GM18498 (cell line): ENCODE results near the gene A3GALT2.
"Not testable (repeated sequence)": the region's sequence is repeated elsewhere in the genome, so short reads cannot be mapped to it uniquely, and the experiment has no call there.

Experiments
- ATAC-seq: cut with Tn5 transposase; IDR thresholded peaks from one replicate; pipeline ENCODE4 v1.9.1; 2021; ENCODE audit warnings: mild to moderate bottlenecking, moderate library complexity; ENCODE audit not compliant: unreplicated experiment

The A3GALT2 gene

DNA sequence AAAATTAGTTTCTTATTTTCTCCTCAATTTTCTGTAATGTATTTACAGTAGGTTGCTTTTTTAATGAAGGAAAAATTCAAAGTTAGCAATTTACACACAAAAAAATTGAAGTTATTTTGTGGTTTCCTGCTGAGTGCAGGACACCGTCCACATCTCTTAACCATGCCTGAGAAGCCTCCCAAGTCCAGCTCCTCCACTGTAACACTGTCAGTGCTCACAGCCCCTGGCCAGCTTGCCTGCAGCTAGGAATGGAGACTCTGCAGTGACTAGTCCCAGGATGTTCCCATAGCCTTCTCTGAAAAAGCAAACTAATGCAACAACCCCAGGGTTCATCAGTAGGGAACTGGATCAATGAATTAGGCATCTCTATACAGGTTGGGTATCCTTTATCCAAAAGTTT, 3.5 kb downstream of the A3GALT2 start:
- no peak for ATAC-seq

- ATAC-seq = no peak
These were observed 4.3 kb downstream of the A3GALT2 start for GRCh38 chr1:33316601-33317000.

GRCh38 chr1:33314416-33314815, 6.5 kb downstream of the A3GALT2 start:
- no peak for ATAC-seq

- no peak for ATAC-seq
These were observed 8.5 kb downstream of the A3GALT2 start for GRCh38 chr1:33312413-33312749.

- no peak for ATAC-seq
These were observed 9.0 kb downstream of the A3GALT2 start for GRCh38 chr1:33311706-33312412.

DNA sequence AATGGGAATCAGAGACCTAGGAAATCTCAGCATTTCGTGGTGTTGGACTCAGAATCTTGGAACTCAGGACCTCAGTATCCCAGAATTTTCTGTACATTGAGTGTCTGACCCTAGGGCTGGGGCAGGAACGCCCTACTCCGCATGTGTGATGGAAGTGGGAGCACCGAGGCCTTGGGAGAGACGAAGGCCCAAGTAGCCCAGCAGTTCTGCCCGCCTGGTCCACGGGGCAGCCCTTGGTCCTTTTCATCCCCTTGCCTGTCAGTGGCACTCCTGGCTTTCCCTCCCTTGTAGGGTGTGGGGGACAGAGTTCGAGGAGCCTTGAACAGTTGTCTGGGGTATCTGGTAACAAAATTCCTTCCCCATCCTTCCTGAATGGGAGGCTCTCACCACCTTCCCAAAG, 10.2 kb downstream of the A3GALT2 start:
- ATAC-seq = no peak

DNA sequence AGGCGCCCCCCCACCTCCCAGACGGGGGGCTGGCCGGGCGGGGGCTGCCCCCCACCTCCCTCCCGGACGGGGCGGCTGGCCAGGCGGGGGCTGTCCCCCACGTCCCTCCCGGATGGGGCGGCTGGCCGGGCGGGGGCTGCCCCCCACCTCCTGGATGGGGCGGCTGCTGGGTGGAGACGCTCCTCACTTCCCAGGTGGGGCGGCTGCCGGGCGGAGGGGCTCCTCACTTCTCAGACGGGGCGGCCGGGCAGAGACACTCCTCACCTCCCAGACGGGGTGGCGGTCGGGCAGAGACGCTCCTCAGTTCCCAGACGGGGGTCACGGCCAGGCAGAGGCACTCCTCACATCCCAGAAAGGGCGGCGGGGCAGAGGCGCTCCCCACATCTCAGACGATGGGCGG, 11.5 kb downstream of the A3GALT2 start:
- ATAC-seq = not testable (repeated sequence)

GRCh38 chr1:33307494-33307864, 13.4 kb downstream of the A3GALT2 start:
- no peak for ATAC-seq

DNA sequence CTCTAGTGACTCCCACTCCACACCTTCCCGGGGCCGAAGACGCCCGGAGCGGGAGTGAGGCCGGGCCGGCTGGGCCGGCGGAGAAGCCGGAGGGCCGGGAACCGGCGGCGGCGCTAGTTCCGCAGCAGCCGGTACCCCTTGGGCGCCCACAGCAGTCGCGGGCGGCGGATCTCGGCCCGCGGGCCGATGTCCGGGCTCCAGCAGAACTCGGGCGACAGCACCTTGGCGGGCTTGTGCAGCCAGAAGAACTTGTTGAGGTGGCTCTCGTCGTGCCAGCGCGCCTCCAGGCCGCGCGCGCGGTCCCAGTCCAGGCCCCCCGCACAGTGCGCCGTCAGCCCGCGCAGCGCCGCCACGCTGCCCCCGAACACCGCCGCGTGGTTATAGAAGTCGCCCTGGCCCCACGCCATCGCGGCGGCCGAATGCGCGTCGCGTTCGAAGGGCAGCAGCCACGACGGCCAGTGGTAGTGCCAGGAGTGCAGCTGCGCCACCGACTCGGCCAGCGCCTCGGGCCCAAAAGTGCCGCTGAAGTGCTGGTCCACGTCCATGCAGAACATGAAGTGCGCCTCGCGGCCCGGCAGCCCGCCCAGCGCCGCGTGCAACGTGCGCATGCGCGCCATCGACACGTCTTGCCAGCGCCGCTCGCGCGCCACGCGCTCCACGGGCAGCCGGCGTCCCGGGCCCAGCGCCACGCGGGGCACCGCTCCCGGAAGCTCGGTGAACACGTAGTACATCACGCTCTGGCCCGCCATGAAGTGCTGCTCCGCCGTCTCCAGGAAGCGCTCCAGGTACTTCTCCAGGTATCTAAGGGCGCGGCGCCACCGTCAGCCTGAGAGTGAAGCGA, 14.0 kb downstream of the A3GALT2 start:
- no peak for ATAC-seq

DNA sequence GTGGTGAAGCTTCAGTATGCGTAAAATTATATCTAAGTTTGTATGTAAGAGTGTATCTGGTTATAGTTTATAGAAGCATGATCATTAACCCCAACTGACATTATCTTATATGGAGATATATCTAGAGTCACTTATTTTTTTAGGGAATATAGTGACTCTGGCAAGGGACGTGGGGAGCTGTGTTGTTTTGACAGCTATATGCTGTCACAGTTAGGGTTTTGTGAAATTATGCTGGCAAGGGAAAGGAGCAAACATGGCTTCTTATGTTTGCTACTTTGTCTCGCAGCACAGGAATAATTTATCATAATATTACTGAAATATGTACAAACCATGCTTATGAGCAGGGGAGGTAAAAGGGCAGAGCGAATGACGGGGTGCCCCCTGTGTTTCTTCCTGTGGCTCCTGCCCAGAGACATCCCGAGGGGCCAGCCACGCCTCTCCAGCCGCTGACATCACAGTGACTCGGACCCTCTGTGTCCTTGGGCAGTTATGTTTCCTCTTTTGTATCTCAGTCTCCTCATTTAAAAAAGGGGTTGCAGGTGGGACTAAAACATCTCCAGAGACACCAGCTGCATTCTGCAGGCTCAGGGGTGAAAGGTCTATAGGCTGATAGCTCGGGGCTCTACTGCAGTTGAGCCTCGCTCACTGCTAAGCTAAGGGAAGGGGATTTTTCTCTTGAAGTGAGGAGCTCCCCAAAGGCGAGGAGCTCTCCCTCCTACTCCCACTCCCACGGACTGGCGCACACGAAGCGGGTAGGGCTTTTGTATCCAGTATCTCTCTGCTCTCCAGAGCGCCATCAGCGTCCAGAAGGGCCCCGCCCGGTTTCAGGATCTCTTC, 14.9 kb downstream of the A3GALT2 start:
- ATAC-seq = no peak

DNA sequence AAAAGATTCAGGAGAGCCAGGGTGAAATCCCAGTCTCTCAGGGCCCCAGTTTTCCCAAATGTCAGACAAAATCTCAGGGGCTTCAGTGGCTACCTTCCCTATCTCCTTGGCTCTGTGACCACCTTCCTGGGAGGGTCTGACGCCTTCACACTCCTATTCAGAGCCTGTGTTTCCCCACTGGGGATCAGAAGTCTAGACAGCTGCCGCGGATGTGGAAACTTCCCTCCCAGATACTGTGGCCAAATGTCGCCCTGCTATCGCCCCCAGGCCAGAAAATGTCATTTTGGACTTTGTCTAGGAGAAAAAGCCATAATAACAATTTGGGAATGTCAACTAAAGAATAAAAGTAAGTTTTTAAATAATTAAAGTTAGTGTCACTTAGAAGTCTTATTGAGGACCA, 15.9 kb downstream of the A3GALT2 start:
- no peak for ATAC-seq

GRCh38 chr1:33302325-33302724, 18.6 kb downstream of the A3GALT2 start:
- ATAC-seq = no peak

DNA sequence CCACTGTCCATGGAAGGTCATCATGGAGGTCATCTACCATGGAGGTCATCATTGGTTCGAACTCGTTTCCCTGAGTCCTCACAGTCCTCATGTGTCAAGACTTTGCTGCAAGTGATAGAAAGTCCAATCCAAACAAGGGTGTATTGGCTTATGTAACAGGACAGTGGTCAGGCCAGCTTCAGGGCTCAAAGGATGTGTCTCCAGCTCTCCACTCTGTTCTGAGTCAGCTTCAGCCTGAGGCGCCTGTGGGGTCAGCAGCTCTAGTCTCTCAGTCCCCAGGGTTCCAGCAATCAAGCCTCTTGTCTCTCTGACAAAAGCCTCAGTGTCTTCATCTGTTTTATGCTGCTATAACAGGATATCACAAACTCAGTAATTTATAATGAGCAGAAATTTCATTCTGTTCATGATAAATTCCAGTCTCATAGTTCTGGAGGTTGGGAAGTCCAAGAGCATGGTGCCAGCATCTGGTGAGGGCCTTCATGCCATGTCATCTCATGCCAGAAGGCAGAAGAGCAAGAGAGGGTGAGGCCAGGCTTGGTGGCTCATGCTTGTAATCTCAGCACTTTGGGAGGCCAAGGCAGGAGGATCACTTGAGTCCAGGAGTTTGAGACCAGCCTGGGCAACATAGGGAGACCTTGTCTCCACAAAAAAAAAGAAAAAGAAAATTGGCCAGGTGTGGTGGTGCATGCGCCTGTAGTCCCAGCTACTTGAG, 19.5 kb downstream of the A3GALT2 start:
- ATAC-seq = no peak

- ATAC-seq = no peak
These were observed 20.2 kb downstream of the A3GALT2 start for GRCh38 chr1:33300673-33301072.

- ATAC-seq = no peak
These were observed 21.3 kb downstream of the A3GALT2 start for GRCh38 chr1:33299461-33300155.

GRCh38 chr1:33298623-33299277, 22.1 kb downstream of the A3GALT2 start:
- ATAC-seq = peak; percentile 65

DNA sequence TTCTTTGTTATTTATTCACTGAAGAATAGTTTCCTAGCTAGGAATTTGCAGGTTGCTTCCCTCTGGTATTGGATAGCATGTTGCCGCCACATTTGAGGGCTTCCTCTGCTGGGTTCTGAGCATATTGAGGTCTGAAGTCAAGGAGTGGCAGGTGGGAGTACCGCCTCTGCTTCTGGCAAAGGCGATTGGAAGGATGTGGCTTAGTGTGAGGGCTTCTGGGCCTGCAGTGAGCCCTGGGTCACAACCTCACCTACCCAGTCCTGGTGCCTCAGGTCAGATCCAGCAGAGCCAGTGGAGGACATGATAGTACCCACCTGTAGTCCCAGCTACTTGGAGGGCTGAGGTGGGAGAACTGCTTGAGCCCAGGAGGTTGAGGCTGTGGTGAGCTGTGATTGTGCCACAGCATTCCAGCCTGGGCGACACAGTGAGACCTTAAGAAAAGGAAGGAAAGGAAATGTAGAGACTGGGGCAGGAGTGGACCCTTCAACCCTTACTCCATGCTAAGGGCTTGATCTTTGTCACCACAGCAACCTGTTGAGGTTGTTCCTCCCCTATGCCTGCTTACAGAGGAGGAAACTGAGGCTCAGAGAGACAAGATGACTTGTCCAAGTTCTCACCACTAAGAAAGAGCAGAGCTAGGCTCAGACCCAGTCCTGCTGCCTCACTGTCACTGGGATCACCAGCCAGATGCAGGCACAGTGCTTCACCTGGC, 22.8 kb downstream of the A3GALT2 start:
- ATAC-seq = no peak

DNA sequence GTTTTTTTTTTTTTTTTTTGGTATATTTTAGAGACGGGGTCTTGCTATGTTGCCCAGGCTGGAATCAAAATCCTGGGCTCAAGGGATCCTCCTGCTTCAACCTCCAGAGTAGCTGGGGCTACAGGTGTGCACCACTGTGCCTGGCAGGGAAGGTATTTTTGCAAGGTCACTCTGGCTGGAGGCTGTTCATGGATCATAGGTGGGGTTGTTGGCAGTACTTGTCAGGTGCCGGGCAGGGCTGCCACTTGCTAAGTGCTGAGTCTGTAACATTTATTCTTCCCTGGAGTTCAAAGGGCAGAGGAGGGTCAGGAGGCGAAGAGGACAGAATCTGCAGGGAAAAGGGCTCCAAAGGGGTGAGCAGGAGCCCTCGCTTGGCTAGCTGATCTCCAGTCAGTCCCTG, 24.1 kb downstream of the A3GALT2 start:
- no peak for ATAC-seq

DNA sequence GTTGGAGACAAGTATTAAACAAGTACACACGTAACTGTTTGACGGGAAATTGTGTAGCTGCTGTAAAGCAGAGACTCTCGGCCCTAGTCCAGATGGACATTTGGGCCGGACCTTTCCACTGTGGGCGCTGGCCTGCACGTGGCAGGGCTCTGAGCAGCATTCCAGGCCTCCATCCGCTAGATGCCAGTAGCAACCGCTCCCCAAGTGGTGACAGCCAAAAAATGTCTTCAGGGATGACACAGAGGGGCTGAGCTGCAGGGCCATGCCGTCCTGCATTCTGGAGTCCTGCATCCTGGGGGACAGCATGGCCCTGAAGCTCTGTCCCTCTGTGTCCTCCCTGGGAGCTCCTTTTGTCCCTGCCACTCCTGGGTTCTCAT, 24.8 kb downstream of the A3GALT2 start:
- ATAC-seq = no peak
